NCI-H82 treated with DMSO at 0.1 percent for 48 hours (cell line): Measurements from ENCODE around the gene DCAF10.
"Not testable (repeated sequence)": the region's sequence is repeated elsewhere in the genome, so short reads cannot be mapped to it uniquely, and the experiment has no call there.

Experiments
- DNase-seq: peaks from one replicate; lab custom pipeline; 2025; ENCODE audit not compliant: unreplicated experiment; lab: John Stamatoyannopoulos, UW

DCAF10 gene

GRCh38 chr9:37788332-37788731 lies 12.3 kb upstream of the DCAF10 start:
- DNase-seq, result no peak

DNA sequence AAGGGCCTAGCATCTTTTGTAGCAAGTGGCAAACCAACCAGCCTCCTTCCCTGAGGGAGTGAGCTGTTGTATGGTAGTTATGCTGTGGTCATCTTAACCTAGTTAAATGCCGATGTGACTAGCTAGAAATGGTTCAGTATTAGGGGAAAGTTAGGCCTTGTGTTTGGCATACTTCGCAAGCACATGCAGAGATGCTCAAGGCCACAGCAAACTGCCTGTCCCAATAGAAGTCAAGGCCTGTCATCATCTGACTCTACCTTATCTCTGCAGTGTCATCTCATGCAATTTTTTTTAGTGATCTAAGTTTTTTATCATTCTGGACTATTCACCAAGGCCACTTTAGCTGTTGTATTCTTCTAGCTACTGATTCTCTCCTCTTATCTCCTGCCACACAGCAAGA lies 10.5 kb upstream of the DCAF10 start:
- no peak for DNase-seq

GRCh38 chr9:37792122-37792521 lies 8.5 kb upstream of the DCAF10 start:
- DNase-seq, result no peak

GRCh38 chr9:37796232-37796631 lies 4.4 kb upstream of the DCAF10 start:
- DNase-seq, result no peak

DNA sequence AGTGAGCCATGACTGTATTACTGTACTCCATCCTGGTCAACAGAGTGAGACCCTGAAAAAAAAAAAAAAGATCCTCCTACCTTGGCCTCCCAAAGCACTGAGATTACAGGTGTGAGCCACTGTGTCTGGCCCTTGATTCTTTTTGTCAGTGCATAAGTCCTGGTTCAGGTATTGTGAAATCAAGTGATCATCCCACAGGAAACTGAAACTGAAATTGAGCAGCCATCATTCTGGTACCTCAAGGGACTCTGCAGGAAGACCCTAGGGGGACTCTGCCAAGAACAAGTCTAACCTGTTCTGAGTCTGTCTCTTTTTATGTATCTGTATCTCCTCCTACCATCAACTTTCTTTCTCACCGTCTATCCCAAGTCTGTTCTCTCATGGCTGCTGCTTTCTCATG lies 1.9 kb upstream of the DCAF10 start:
- DNase-seq, result no peak

- no peak for DNase-seq
These were observed 772 bp downstream of the DCAF10 start for GRCh38 chr9:37801287-37801850.

- DNase-seq, result no peak
These were observed 1.5 kb downstream of the DCAF10 start for GRCh38 chr9:37801959-37802711.

DNA sequence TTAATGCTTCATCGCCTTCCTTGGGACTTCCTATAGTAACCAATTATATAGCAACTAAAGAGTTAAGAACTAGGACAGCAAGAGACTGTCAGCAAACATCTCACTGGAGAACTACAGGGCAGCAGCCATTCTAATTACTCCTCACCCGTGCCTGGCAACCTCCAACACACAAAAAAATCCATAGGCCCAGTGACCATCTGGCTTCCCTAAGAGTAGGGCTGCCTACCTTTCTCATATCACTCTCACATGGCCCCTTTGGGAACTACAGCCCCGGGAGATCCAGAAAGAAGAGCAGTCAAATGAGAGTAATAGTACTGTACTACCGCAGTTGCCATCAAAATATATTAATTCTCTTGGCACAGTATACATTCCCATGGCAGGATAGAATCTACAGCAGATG lies 5.7 kb downstream of the DCAF10 start:
- DNase-seq, result no peak

DNA sequence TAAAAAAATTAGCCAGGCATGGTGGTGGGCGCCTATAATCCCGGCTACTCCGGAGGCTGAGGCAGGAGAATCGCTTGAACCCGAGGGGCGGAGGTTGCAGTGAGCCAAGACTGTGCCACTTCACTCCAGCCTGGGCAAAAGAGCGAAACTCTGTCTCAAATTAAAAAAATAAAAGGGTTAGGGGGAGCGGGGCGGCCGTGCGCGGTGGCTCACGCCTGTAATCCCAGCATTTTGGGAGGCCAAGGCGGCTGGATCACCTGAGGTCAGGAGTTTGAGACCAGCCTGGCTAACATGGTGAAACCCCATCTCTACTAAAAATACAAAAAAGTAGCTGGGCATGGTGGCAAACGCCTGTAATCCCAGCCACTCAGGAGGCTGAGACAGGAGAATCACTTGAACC lies 9.1 kb downstream of the DCAF10 start:
- not testable (repeated sequence) for DNase-seq

DNA sequence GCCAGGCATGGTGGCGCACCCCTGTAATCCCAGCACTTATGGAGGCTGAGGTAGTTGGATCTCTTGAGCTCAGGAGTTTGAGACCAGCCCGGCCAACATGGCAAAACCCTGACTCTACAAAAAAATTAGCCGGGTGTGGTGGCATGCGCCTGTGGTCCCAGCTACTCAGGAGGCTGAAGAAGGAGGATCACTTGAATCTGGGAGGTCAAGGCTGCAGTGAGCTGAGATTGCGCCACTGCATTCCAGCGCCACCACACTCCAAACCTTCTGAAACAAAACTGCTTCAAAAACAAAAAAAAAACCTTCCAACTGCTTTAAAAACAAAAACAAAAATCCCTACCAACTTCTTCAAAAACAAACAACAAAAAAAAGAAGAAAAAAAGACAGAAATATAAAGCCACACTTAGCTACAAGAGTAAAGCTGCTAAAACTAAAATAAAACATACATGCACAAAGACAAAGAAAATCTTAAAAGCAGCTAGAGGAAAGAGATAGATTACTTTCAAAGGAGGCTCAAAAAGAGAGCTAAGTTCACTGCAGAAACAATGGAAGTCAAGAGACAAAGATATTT lies 11.4 kb downstream of the DCAF10 start:
- no peak for DNase-seq

DNA sequence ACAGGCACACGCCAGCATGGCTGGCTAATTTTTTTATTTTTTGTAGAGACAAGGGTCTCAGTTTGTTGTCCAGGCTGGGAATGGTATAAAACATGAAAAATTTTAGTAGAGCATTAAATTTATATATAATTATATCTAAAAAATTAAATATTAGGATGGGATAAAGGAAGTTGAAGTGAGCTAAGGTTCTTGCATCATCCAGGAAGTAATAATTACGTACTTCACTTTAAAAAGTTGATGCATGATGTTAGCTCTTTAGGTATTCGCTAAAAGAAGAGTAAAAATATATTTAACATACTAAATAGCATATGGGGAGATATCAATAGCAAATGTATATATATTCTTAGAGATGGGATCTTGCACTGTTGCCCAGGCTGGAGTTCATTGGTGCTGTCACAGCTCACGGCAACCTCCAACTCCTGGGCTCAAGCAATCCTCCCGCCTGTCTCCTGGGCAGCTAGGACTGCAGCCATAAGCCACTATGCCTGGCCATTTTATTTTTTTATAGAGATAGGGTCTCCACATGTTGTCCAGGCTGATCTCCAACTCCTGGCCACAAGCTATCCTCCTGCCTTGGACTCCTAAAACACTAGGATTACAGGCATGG lies 12.3 kb downstream of the DCAF10 start:
- DNase-seq, result no peak

DNA sequence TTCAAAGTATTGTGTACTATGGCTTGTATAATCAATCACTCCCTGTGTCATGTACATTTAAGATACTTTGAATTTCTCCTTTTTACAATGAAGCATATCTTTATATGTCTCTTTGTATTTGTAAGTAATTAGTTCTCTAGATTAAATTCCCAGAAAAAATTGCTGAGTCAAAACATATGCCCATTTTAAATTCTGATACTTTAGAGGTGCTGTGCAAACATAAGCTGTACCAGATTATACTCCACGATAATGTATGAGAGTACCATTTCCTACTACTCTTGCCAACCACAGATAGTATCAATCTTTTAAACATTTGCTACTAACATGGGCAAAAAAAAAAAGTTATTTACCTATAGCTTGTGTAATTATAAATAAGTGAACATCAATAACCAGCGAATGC lies 18.3 kb downstream of the DCAF10 start:
- no peak for DNase-seq

DNA sequence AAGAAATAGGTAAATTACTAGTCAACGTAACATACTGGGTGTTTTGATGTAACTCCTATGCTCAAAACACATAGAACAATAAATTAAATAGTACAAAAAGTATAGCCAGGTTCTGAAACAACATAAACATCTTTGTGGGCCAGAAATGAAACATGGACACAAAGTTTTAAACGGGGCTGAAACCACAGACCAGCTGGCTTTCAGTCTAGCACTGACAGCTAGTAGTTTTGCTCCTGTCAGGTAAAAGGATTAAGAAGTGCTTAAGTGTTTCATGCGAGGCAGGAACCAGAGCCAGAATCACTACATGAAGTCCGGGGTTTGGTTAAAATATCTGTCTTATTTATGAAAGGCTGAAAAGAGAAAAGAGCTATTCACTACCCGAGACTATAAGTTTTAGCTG lies 19.5 kb downstream of the DCAF10 start:
- DNase-seq, result peak; percentile 61

GRCh38 chr9:37825174-37825573 lies 24.6 kb downstream of the DCAF10 start:
- DNase-seq, result not testable (repeated sequence)

- DNase-seq, result no peak
These were observed 27.0 kb downstream of the DCAF10 start for GRCh38 chr9:37827483-37828165.

GRCh38 chr9:37835821-37836220 lies 35.2 kb downstream of the DCAF10 start:
- DNase-seq, result no peak

DNA sequence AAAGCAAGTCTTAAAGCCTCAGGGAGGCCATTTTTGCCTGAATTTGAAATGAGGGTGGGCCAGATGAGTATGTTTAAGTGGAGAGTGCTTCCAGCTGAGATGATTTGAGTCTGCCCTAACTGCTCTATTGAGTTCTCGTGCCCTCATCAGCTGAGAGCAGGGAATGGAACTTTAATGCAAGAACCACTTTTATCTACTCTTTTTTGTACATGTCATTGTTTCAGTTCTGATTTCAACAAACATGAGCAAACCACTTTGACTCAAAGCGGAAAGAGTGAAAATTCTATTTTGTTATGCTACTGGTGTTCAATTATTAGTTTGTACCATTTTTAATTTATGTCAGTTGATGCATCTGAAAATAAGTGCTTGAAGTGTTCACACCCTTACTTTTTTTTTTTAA lies 35.8 kb downstream of the DCAF10 start:
- no peak for DNase-seq

DNA sequence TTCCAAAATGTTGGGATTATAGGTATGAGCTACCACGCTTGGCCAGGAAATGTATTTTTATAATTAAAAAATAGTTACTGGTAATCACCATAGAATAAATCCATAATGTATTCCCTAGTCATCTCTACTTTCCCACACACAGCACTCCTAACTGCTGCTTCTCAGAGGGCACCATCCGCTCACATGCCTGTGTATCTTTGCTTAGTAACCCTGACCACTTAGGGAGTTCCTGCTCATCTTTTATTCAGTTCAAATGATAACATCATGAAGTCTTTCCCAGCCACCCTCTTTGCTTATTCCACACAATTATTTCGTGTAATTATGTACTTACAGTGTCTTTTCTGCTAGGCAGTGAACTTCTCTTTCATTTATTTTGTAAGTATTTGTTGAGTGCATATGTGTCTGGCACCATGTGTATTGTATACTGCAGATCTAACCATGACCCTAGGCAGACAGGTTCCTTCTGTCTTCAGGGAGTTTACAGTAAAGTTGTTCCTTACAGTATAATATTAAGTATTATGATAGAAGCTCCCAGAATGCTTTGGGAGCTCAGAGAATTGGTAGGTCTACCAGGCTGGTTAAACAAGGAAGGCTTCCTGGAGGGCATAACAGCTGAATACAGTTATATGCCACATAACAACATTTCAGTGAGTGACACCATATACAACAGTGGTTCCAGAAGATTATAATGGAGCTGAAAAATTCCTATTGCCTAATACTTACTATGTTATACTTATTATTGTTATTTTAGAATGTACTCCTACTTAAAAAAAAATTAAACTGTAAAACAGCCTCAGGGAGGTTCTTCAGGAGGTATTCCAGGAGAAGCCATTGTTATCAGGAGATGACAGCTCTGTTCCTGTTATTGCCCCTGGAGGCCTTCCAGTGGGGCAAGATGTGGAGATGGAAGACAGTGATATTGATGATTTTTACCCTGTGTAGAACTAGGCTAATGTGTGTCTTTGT lies 39.2 kb downstream of the DCAF10 start:
- DNase-seq, result no peak

DNA sequence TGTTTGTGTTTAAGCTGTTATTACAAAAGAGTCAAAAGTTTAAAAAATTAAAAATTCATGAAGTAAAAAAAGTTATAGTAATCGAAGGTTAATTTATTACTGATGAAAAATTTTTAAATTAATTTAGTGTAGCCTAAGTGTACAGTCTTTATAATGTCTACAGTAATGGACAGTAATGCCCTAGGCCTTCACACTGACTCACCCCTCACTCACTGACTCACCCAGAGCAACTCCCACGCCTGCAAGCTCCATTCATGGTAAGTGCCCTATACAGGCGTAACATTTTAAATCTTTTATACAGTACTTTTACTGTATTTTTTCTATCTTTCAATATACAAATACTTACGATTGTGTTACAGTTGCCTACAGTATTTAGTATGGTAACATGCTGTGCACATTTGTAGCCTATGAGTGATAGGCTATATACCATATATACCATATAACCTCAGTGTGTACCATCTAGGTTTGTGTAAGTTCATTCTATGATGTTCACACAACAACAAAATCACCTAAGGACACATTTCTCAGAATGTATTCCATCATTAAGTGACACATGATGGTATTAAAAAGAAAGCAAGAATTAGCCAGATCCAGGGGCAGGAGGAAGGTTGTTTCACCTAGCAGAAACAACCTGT lies 40.1 kb downstream of the DCAF10 start:
- DNase-seq, result no peak

- DNase-seq, result no peak
These were observed 51.6 kb downstream of the DCAF10 start for GRCh38 chr9:37852222-37852621.
